Head of caudate nucleus (tissue), 42 donors: ENCODE measurements around the gene BAD.

Experiments
- DNase-seq, 42 donors: peaks; one replicate each; pipeline versions ENCODE4 v3.0.0 to v3.0.0-alpha.2; 2020 to 2021; ENCODE audit warnings: mixed read lengths in 7 of 42
- intact Hi-C: fragments of 100-400 bp; cut with DNase I; formaldehyde crosslinking; loops from one replicate; pipeline ENCODE4 v1.15.0; 2022

BAD gene

DNA sequence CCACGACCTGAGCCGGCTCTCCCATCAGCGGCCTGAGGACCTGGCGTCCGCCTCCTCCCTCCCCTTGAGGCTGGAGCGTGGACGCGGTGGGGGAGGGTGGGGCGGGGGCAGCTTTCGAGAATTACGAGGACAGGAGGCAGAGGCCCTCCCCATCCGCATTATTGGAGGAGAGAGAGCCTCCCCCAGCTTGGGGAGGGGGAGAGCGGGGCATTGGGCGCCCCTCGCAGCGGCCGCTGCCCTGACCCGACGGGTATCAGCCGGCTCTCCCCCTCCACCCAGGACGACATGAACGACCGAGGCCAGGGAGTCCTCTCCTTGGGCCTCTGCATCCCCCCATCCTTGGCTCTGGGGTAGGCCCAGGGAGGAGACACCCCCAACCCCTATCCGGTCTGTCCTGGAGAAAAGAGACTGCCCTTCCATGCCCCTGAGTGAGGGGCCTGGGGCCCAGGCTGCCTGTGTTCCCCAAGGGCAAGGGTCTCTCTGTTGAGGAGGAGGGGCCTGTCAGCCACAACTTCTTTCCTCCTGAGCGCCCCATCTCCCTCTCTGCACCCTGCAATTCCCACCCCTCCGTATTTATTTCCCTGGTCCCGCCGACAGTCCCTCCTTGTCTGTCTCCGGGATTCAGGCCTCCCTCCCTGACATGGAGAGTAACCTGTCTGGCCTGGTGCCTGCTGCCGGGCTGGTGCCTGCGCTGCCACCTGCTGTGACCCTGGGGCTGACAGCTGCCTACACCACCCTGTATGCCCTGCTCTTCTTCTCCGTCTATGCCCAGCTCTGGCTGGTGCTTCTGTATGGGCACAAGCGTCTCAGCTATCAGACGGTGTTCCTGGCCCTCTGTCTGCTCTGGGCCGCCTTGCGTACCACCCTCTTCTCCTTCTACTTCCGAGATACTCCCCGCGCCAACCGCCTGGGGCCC is 1.7 kb upstream of the BAD start:
- intact Hi-C loops = loop anchor here (2.0 kb wide), 1 partner anchor 15 kb away; no protein-coding TSS in a partner anchor
- peak in 1 of 42 donors; percentile 21 for DNase-seq

DNA sequence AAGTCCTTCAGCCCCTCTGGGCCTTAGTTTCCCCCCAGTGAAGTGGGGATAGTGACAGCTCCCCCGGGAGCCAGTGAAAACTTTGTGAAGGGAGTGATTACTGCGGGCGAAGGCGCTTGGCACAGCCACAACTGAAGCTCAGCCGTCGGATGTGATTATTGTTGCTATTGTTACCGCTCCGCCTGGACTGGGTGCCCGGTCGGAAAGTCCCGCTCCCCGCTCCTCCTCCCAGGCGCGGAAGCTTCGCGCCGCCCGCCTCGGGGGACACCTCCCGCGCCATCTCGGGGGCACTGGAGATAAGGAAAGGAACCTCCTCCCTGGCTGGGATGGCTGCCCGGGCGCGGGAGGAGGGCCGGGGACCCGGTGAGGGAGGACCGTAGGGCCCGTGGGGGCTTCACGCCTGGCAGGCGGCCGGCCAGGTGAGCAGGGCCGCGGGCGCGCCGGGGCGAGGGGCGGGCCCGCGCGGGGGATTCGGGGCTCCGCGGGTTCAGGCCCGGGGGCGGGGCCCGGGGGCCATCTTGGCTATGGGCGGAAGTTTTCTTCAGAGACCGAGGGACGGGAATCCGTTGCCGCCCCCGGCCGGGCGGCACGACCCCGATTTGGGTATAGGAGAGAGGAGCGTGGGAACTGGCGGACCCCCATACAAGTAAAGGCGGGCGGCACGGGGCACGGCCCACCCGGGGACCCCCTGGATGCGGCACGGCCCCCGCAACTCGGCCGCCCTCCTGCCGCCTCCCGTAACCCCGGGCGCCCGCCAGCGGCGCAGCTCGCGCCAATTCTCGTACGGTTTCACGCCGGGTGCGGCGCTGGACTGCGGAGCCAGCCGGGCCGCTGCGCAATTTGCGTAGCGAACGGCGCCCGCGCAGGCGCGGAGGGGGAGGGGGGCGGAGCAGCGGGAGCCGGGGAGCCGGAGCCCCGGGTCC is 758 bp upstream of the BAD start, which contains the start of gene GPR137:
GPR137 (plus strand) TSS at position 887 of the 923 bp plus-strand sequence. CDS start 677 bp downstream, outside the sequence.
- intact Hi-C loops = loop anchor here (2.0 kb wide), 1 partner anchor 14 kb away; no protein-coding TSS in a partner anchor
- DNase-seq = peak; percentile 61 to 96 (median 91)

DNA sequence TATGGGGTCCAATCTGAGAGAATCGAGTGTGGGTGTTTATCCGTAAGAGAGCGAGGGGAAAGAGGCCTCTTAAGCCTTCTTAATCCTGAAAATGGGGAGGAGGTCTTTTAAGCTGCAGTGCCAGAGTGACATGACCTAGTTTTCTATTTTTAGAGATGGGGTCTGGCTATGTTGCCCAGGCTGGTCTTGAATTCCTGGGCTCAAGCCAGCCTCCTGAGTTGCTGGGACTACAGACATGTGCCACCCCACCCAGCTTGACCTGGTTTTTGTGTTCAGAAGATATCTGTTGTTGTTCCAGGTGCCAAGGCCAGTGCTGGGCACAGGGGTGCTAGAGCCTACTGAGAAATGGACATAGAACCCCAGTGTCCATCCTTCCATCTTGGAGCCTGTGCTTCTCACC is 1.4 kb downstream of the BAD start:
- intact Hi-C loops = no loop called here
- no peak for DNase-seq

DNA sequence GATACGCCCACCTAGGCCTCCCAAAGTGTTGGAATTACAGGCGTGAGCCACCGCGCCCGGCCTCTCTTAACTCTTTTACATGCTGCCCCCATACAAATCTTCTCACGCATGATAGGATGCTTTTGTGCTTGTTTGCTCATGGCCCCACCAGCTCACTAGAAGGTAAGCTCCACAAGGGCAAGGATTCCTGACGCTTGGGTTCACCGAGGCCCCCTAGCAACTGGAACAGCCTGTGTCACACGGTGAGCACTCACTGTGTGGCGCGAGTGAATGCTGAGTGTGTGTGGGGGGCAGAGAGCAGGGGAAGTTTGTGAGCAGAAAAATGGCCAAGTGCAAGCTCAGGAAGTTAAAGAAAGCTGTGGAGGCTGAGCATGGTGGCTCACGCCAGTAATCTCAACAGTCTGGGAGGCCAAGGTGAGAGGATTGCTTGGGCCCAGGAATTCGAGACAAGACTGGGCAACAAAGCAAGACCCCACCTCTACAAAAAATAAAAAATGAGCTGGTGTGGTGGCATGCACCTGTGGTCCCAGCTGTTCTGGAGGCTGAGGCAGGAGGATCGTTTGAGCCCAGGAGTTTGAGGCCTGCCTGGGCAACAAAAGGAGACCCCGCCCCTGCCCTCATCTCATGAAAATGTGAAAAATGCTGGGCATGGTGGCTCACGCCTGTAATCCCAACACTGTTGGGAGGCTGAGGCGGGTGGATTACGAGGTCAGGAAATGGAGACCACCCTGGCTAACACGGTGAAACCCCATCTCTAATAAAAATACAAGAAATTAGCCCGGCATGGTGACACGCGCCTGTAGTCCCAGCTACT is 2.3 kb downstream of the BAD start:
- intact Hi-C loops = no loop called here
- DNase-seq = no peak

DNA sequence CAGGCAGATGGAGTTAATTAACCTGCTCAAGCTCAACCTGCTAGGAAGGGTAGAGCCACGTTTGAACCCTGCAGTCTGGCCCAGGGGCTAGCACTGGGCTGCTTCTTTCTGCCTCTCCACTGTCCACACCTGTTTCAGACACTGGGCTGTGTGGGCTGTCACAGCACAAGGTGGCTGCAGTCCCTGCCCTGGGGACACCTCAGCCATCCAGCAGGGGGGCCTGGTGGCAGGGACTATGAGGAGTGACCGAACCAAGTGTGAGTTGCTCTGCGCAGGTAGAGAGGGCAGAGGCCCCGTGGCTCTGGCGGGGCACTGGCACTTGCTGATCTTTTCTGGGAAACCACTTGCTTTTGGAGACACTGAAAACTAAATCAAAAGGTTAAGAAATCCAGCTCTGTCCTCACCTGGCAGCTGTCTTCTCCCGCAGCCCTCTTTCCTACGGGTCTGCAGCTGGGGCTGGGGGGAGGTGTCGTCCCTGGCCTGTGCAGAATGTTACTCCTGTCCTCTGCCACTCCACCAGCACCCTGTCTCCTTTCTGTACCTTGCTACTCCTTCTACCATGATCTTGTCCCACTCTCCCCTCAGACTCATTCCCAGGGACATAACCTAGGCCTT is 5.8 kb downstream of the BAD start:
- intact Hi-C loops = no loop called here

DNA sequence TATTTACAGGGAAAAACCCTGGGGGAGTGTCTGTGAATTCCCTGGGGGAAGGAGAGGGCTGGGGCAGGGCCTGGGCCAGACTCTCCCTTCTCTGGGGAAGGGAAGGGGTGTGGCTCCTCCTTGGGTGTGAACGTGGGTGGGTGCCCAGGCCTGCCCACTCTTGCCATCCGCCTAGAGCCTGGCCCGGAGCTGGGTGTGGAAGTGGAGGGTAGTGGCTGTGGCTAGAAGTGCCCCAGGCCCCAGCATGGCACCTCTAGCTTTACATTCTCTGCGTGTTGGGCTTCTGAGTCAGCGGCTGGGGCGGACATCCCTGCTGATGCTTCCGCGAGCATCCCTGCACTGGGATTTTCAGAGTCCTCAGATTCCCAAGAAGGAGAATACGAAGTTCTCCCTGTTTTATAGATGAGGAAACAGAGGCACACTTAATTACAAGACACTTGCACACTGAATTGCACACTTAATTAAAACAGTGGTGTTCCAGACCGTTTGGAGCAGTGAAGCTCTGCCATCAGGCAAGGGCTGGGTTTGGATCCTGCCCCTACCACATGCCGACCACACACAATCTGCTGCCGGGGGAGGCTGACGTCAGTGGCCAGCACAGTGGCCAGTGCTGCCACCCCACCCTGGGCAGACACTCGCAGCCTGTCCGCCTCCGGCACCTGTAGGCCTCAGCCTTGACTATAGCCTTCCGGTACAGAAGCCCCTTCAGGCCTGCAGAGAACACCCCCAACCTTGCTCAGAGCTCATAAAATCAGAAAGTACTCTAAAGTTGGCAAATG is 7.6 kb downstream of the BAD start:
- intact Hi-C loops = no loop called here
- DNase-seq = no peak

More for the DNA sequence above, 5.8 kb downstream of the BAD start:
- DNase-seq = no peak

DNA sequence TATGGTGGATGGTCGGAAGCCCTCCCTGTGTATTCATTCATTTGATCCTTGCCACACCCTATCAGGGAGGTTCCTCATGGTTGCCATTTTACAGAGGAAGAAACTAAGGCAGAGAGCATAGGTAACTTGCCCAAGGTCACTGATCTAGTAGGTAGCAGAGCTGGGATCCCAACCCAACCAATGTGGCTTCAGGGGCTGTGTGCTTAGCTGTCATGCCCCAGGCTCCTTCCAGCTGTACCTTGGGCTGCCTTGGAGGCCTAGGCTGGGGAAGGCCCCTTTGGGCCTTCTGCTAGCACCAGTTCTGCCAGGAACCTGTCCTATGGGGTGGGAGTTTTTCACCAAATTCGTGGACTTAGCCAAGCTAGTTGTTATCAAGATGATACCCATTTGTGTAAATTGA is 8.6 kb downstream of the BAD start:
- DNase-seq = no peak
- intact Hi-C loops = no loop called here

DNA sequence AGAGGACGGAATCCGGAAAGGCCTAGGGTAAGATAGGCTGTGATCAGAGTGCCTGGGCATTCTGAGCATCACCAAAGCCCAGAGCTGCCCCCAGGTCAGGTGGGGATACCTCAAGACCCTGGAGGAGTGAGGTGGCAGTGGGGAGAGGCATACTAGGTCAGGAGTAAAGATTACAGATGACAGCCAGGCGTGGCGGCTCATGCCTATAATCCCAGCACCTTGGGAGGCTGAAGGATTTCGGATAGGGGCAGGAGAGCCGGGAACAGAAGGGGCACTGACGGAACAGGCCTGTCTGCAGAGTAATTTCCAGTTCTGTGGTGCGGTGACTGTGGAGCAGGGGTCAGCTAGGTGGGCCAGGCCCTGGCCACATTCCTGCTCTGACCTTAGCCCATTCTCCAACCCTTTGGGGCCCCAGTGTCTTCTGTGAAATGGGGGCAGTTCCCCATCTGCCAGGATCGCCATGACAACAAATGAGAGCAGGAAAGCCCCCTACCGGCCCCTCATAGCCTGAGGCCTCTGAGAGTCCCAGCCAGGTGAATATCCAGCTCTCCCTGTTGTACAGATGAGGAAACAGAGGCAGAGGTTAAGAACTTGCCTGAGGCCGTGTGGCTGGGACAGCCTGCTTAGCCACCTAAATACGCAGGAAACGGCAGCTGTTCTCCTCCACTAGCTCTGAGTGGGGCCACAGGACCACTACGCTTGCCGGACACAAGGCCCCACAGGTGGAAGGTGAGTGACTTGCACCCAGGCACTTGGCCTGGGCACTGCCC is 9.2 kb downstream of the BAD start:
- intact Hi-C loops = no loop called here
- DNase-seq = no peak

DNA sequence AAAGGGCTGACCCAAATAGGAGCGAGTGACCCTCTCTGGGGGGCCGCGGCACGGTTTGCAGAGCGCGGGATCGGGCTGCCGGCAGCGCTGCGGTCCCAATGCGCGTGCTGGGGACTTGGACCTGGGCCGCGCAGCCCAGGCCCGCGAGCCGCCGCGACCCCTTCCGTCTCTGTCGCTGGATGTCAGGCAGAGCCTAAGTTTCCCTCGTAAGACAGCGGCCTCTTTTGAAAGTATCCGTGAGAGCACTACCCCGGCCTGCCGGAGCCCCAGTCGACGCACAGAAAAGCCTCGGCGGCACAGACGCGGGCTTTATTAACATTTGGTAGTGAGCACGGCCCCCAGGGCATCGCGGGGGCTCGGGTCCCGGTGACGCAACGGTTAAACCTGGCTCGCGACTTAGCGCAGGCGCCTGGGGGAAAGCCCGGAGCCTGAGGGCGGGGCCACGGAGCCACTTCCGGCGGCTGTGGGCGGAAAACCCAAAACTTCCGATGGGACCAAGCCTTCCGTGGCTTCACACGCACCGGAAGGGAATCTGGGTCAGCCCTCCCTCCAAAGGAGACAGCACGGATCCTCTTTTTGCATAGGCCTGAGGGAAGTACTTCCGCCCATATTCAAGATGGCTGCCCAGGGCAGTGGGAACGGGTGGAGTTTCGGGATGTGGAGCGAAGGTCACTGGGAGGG is 14.8 kb downstream of the BAD start:
- peak; percentile 98 to 100 (median 99) for DNase-seq
- intact Hi-C loops = loop anchor here (2.0 kb wide), 2 partner anchors 15 to 35 kb away; partner anchors contain the start of genes BAD, ESRRA and GPR137

DNA sequence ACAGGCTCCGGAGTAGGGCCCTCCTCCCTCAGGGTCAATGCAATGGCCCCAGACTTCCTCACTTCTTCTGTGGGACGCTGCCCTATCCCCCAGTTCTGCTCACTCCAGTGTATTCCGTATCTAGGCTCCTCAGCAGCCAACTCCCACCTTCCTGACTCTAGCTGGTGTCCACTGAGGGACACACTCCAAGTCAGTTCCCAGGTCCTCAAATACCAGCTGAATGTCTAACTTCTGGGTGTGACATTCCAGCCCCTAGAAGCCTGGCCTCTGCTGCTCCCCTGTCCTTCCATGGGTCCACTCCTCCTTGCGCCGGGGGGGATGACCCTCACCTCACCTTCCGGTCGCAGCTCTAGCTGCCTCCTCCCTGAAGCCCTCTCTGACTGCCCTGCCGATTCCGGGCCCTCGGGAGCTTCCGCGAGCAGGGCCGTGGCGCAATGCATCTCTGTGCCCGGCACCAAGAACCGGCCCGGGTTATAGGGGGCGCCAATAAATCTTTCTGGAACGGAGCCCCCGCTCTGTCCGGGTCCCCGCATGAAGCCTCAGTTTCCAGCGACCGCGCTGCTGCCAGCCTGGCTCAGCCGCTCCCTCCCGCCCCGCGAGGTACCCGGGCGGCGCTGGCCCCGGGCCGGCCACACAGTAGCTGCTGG is 15.4 kb downstream of the BAD start:
- DNase-seq = peak in 17 of 42 donors; percentile 28 to 72 (median 52)
- intact Hi-C loops = no loop called here

DNA sequence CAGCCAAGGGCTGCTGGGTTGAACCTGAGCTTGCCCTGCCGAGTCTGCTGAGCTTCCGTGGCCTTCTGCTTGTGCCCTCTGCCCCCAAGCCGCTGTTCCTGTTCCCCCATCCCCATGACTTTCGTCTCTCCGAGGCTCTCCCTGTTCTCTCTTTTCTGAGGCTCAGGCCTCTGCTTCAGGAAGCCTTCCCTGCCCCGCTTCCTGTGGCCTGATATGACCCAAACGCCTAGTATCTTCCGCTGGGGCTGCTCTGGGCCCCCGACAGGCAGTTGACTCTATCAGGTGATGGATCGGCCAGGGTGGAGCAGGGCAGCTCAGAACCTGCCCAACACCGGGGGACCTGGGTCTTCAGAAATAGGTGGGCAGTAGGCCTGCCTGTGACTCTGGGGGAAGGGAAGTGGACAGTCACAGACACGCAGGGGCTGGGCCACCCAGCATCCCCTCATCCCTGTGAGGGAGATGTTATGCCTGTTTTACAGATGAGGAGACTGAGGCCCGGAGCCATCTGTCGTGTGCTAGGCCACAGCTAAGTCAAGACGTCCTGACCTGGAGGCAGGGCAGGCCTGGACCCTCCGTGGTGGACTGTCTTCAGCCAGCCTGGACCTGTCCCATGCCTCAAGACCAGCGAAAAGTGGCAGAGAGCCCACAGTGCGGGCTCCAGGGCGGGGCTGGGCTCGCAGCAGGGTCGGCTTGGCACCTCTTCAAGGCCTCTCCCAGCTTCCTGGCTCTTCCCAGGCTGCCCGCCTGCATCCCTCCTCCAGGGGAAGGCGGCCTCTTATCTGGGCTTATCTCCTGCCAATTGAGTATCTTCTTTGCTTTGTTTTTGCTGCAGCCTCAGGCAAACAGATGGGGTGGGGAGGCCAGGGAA is 16.2 kb downstream of the BAD start:
- intact Hi-C loops = no loop called here
- DNase-seq = no peak

DNA sequence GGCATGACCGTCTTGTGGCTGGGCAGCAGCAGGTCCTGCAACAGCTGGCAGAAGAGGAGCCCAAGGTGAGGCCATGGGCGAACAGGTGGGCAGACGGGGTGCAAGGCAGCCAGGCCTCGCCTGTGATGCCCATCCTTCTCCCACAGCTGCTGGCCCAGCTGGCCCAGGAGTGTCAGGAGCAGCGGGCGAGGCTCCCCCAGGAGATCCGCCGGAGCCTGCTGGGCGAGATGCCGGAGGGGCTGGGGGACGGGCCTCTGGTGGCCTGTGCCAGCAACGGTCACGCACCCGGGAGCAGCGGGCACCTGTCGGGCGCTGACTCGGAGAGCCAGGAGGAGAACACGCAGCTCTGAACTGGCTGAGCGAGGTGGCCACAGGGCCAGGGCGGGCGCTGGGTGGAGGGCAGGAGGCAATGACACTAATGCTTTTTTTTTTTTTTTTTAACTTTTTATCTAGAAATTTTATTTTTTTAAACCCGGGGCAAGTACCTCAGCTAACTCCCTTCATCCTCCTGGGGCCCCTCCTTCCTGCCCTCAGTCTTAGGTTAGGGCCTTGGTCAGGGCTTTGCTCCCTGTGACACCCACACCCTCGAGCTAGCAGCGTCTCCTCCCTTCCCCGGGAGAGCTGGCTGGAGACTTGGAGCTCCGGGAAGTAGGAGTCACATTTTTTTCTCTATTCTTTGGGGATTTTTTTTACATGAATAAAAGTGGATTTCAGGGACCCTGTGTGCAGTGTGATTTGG is 17.1 kb downstream of the BAD start:
- intact Hi-C loops = no loop called here
- DNase-seq = no peak

DNA sequence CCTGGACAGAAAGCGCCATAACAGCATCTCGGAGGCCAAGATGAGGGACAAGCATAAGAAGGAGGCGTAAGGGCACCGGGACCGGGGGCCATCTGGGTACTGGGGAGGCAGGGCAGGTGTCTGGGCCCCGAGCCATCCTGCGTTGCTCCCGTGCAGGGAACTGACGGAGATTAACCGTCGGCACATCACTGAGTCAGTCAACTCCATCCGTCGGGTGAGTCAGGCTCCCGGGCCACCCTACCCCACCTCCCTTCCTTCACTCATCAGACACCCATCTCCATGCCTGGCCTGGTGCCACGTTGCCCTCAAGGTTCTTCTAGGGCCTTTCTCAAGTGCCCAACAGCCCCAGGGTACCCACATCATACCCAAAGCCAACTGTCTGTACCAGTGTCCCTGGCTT is 18.1 kb downstream of the BAD start:
- intact Hi-C loops = no loop called here
- DNase-seq = no peak
